Measurements from ENCODE around the gene SUCLG1.
"Not testable (repeated sequence)": the region's sequence is repeated elsewhere in the genome, so short reads cannot be mapped to it uniquely, and the experiment has no call there.

Gene SUCLG1

GRCh38 chr2:84459018-84459943 lies at the start of gene SUCLG1:
SUCLG1 (minus strand) TSS chr2:84459280; CDS start chr2:84459269, 11 bp downstream.
- peak; percentile 91 for DNase-seq

- no peak for DNase-seq
These were observed 39.2 kb upstream of the SUCLG1 start for GRCh38 chr2:84498150-84498799.

- no peak for DNase-seq
These were observed 38.2 kb upstream of the SUCLG1 start for GRCh38 chr2:84497285-84497684.

- DNase-seq = no peak
These were observed 37.3 kb upstream of the SUCLG1 start for GRCh38 chr2:84496386-84496785.

GRCh38 chr2:84495539-84496146 lies 36.6 kb upstream of the SUCLG1 start:
- DNase-seq = no peak

- DNase-seq = no peak
These were observed 35.0 kb upstream of the SUCLG1 start for GRCh38 chr2:84494070-84494469.

GRCh38 chr2:84493514-84493913 lies 34.4 kb upstream of the SUCLG1 start:
- DNase-seq = no peak

GRCh38 chr2:84492571-84492970 lies 33.5 kb upstream of the SUCLG1 start:
- no peak for DNase-seq

GRCh38 chr2:84491741-84492140 lies 32.7 kb upstream of the SUCLG1 start:
- DNase-seq = no peak

GRCh38 chr2:84491256-84491655 lies 32.2 kb upstream of the SUCLG1 start:
- DNase-seq = no peak

- DNase-seq = no peak
These were observed 28.4 kb upstream of the SUCLG1 start for GRCh38 chr2:84487298-84487996.

- DNase-seq = no peak
These were observed 27.5 kb upstream of the SUCLG1 start for GRCh38 chr2:84486441-84487115.

- DNase-seq = no peak
These were observed 24.2 kb upstream of the SUCLG1 start for GRCh38 chr2:84483320-84483719.

GRCh38 chr2:84482603-84483002 lies 23.5 kb upstream of the SUCLG1 start:
- DNase-seq = no peak

GRCh38 chr2:84481702-84482101 lies 22.6 kb upstream of the SUCLG1 start:
- peak; percentile 76 for DNase-seq

GRCh38 chr2:84478867-84479266 lies 19.8 kb upstream of the SUCLG1 start:
- DNase-seq = no peak

GRCh38 chr2:84477886-84478285 lies 18.8 kb upstream of the SUCLG1 start:
- no peak for DNase-seq

- DNase-seq = no peak
These were observed 15.1 kb upstream of the SUCLG1 start for GRCh38 chr2:84474176-84474575.

GRCh38 chr2:84472856-84473565 lies 13.9 kb upstream of the SUCLG1 start:
- DNase-seq = no peak

GRCh38 chr2:84472423-84472822 lies 13.3 kb upstream of the SUCLG1 start:
- DNase-seq = not testable (repeated sequence)

- DNase-seq = no peak
These were observed 8.3 kb upstream of the SUCLG1 start for GRCh38 chr2:84467389-84467788.

- DNase-seq = no peak
These were observed 2.2 kb upstream of the SUCLG1 start for GRCh38 chr2:84461310-84461709.

Measured in islet precursor cell (in vitro differentiated cells).